ENCODE data around the gene ADAMTSL3.
"Not testable (repeated sequence)": the region's sequence is repeated elsewhere in the genome, so short reads cannot be mapped to it uniquely, and the experiment has no call there.

ADAMTSL3 gene

DNA sequence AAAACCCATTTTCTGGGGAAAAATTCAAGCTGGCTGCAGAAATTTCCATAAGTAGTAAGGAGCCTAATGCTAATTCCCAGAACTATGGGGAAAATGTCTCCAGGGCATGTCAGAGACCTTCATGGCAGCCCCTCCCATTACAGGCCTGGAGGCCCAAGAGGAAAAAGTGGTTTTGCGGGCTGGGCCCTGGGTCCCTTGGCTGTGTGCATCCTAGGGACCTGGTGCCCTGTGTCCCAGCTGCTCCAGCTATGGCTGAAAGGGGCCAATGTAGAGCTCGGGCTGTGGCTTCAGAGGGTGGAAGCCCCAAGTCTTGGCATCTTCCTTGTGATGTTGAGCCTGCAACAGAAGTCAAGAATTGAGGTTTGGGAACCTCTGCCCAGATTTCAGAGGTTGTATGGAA, 48.4 kb downstream of the ADAMTSL3 start:
- not testable (repeated sequence) for DNase-seq (ENCODE audit: low read depth)

GRCh38 chr15:83708328-83708727, 54.4 kb downstream of the ADAMTSL3 start:
- DNase-seq (ENCODE audit: low read depth) = no peak

- no peak for DNase-seq (ENCODE audit: low read depth)
These were observed 55.3 kb downstream of the ADAMTSL3 start for GRCh38 chr15:83709241-83709640.

DNA sequence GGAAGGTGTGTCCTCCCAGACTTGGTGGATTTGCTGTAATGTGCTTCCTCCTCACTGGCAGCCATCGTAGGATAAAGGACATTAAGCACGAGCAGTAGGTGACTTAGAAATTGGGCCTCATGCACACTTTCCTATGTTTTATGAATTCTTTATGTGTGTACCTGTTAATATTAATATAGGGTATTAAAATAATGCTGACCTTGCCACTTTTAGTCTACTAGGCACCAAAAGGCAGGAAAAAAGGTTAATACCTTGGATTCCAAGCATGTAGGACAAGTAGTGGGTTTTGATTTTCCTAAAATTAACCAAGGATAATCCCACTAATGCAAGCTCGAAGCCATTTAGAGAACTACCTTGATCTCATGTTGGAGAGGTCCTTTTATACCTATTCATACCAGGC, 55.9 kb downstream of the ADAMTSL3 start:
- no peak for DNase-seq (ENCODE audit: low read depth)

- DNase-seq (ENCODE audit: low read depth) = no peak
These were observed 56.5 kb downstream of the ADAMTSL3 start for GRCh38 chr15:83710452-83710851.

DNA sequence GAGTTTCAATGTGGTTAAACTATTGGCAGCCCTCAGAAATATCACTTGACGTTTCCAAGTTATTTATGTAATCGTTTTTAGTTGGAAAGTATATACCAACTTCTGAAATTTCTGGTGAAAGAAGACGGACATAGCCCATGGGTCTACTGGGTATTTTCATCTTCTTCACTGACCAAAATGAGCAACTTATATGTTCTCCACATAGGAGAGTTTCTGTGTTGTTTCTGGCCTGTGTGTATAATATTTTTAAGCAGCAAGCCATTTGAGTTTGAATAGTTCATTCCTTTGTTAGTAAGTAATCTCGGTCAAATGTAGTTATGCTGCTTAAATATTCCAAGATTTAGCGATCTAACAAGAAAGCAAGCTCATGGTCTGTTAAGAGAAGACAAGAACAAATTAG, 57.3 kb downstream of the ADAMTSL3 start:
- DNase-seq (ENCODE audit: low read depth) = no peak

- DNase-seq (ENCODE audit: low read depth) = no peak
These were observed 59.3 kb downstream of the ADAMTSL3 start for GRCh38 chr15:83713242-83713641.

GRCh38 chr15:83714939-83715628, 61.2 kb downstream of the ADAMTSL3 start:
- DNase-seq (ENCODE audit: low read depth) = no peak

DNA sequence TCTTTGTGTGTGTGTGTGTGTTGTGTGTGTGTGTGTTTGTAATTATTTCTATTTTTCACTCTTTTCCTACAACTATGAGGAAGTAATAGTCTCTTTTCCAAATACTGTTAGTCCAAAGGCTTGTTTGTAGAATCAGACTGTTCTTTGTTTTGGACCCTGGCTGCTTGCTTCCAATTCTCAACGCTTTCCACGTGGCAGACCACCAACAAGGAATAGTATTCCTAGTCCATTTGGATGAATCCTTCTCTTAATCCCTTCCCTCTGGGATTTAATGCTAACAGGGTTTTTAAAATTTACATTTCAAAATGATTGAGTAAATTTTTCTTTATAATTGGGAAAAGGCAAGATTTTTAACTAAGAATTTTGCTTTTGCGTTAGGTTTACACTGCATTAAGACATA, 62.7 kb downstream of the ADAMTSL3 start:
- DNase-seq (ENCODE audit: low read depth) = no peak

DNA sequence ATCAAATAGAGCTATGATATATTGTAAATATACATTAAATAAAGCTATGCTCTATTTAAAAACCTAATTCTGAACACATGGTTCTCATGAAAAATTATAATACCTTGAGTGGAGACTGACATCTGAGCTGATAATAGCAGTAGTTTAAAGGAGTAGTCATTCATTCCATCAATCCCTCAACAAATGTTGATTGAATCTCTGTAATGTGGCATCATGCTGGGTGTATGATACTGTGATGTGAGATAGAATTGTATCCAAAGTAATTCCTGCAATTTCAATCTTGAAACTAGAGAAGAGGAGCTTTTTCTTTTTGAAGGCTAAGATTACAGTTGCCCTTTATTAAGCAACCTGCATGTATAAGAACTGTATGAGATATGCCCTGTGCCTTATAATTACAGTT, 63.1 kb downstream of the ADAMTSL3 start:
- DNase-seq (ENCODE audit: low read depth) = no peak

DNA sequence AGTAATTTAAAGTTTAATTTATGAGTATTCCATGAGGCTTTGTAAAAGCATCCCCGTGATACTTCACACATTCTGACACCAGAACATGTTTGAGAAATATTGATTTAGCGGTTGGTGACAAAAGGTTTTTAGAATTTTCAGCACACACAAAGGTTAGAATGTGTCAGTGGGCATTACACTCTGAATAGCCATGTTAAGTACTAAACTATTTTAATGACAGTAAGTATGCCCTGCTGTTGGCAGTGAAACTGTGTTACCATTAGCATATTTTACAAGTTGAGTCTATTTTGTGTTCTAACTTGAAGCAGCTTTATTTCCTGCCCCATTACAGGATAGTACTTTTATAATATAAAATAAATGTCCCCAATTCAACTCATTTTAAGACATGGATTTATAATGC, 66.5 kb downstream of the ADAMTSL3 start:
- no peak for DNase-seq (ENCODE audit: low read depth)

GRCh38 chr15:83721031-83721430, 67.1 kb downstream of the ADAMTSL3 start:
- DNase-seq (ENCODE audit: low read depth) = no peak

DNA sequence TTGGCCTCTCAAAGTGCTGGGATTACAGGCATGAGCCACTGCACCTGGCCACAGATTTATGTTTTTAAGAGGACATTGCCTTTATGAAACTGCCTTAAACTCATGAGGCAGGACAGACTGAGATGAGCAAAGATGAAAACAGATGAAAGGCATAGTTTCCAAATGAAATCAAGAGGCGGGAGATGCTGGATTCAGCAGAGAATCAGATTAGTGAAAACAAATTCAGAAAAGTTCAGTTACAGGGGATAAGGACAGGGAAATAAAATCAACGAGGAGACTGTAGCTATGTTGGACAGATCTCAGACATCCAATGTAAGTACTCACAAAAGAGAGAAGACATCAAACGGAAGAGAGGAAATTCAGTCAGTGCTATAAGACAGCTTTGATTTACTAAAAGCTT, 68.1 kb downstream of the ADAMTSL3 start:
- no peak for DNase-seq (ENCODE audit: low read depth)

DNA sequence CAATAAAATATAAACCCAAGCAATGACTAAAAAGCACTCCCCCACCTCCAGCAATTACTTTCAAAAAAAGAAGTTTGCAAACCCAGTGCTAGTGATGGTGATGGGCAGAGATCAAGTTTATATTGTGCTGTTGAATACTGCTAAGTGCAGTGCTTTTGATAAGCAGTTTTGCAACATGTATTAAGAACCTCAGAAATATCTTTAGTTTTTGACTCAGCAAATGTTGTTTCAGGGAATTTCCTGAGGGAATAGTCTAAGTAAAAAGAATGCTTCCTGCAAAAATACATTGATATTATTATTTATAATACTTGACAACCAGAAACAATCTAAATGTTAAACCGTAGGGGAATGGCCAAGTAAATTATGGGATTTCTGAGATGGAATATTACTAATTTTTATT, 69.3 kb downstream of the ADAMTSL3 start:
- DNase-seq (ENCODE audit: low read depth) = no peak

DNA sequence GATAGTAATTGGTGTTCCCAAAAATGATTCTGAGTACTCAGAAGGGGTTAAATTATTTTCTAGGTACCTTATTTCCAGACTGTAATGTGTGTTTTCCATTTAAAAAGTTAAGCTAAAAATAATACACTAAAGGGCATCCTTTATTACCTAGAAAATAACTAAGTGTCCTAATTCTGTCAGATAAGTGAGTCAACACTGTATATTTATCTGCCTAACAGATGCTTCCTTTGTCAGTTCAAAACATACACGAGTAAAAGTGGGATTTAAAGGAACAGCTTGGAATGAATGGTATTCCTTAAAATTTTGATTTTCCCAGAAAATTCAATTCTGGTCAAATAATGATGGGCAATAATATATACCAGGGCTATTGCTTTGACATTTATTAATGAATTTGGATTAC, 78.3 kb downstream of the ADAMTSL3 start:
- DNase-seq (ENCODE audit: low read depth) = no peak

- DNase-seq (ENCODE audit: low read depth) = no peak
These were observed 78.8 kb downstream of the ADAMTSL3 start for GRCh38 chr15:83732770-83733169.

DNA sequence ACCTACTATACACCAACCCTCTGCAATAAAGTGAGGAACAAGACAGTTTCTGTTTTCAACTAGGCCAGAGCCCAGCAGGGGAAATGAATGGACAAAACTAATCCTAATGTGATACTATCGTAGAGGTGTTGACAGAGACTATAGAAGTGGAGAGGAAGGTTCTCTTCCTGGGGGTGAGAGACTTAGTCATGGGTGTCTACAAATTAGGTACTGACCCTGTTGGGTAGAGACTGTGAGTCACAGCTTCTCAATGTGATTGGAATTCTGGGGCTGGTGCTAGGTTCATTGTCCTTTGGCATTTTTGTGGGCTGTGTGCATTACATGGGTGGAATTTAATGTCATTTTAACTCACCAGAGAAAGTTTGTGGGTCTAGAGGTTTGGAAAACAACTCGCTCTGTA, 79.3 kb downstream of the ADAMTSL3 start:
- no peak for DNase-seq (ENCODE audit: low read depth)

DNA sequence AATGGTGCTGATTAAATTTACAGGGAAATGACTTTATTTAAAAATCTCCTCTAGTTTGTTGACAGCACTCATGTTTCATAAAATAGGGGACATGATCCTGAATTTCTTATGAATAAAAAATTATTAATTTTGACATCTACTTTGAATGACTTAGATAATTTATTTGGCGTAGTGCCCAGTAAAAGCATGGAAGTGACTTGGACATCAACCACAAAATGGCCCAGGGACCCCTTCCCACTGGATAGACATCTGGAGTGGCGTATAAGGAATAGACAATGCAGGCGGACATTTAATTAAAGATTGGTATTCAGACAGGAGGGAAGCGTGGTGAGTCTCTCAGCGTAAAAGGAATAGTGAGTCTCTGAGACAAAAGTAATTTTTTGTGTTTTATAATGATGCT, 79.8 kb downstream of the ADAMTSL3 start:
- no peak for DNase-seq (ENCODE audit: low read depth)

DNA sequence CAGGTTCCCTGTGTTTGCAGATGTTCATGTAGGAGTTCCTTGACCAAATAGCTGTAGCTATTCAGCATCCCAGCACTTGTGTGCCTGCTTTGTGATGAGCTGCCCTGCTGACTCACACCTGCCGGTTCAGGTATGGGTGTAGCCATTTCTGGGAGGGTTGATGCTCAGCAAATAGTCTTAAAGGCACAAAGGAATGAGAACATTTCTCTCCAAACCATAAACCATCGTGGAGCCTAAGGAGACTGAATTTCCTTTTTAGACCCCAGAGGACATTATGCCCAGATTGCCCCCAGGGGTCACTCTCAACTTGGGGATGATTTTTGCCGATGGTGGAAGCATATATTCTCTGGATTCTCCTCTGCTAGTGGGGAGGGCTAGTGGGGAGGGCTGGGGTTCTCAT, 80.6 kb downstream of the ADAMTSL3 start:
- no peak for DNase-seq (ENCODE audit: low read depth)

DNA sequence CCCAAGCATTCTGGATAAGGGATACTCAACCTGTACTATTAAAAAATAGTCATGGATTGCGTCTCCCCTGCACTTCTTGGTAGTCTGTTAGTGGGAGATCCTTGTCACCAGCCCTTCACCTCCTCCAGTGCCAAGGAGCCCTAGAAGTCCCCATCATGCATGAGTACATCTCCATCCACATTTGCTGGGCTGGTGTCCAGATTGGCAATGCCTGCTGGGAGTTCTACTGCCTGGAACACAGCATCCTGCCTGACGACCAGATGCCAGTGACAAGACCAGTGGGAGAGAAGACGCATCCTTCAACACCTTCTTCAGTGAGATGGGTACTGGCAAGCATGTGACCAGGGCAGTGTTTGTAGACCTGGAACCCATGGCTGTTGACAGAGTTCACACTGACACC, 85.7 kb downstream of the ADAMTSL3 start:
- no peak for DNase-seq (ENCODE audit: low read depth)

- no peak for DNase-seq (ENCODE audit: low read depth)
These were observed 91.8 kb downstream of the ADAMTSL3 start for GRCh38 chr15:83745771-83746170.

- no peak for DNase-seq (ENCODE audit: low read depth)
These were observed 92.3 kb downstream of the ADAMTSL3 start for GRCh38 chr15:83746231-83746630.

- no peak for DNase-seq (ENCODE audit: low read depth)
These were observed 93.3 kb downstream of the ADAMTSL3 start for GRCh38 chr15:83747050-83747717.

GRCh38 chr15:83747718-83748110, 93.8 kb downstream of the ADAMTSL3 start:
- DNase-seq (ENCODE audit: low read depth) = no peak

Data from stimulated activated CD8-positive, alpha-beta memory T cell treated with anti-CD3 and anti-CD28 coated beads, Interleukin-7, amount 100 ng/mL, for 24 hours (primary cell).